Astrocyte (in vitro differentiated cells and primary cell): ENCODE results near the gene CPZ. TPM values are rescaled to one million over a fixed set of nuclear protein-coding genes. Genes with fewer than 3 reads are reported as not detected.

Experiments
- DNase-seq: peaks from one replicate; pipeline ENCODE4 v3.0.0-alpha.2; 2010; ENCODE audit warnings: low read depth
- FAIRE-seq: peaks from 2 replicates; lab custom pipeline; 2011; peaks lifted over from hg19 to GRCh38; lab: Jason Lieb, UNC
- H2AFZ ChIP-seq: 2 replicates; pipeline ENCODE4 v1.6.0; 2012; ENCODE audit warnings: low read depth, low read length, inconsistent platforms
- H3K27ac ChIP-seq: 2 replicates; pipeline ENCODE4 v1.5.1; 2011; ENCODE audit warnings: low read depth, low read length, inconsistent platforms
- H3K27me3 ChIP-seq: 2 replicates; pipeline ENCODE4 v1.6.0; 2011; ENCODE audit warnings: low read length, inconsistent platforms; ENCODE audit not compliant: insufficient read depth
- H3K36me3 ChIP-seq: 2 replicates; pipeline ENCODE4 v1.5.1; 2011; ENCODE audit warnings: low read length, inconsistent platforms; ENCODE audit not compliant: insufficient read depth
- H3K4me1 ChIP-seq: 2 replicates; pipeline ENCODE4 v1.5.1; 2011; ENCODE audit warnings: low read length, inconsistent platforms; ENCODE audit not compliant: insufficient read depth
- H3K4me2 ChIP-seq: 2 replicates; pipeline ENCODE4 v1.6.0; 2012; ENCODE audit warnings: low read length, inconsistent platforms
- H3K4me3 ChIP-seq: 2 replicates; pipeline ENCODE4 v1.5.1; 2011; ENCODE audit warnings: low read depth, mild to moderate bottlenecking, low read length, inconsistent platforms; ENCODE audit not compliant: insufficient read depth
- H3K79me2 ChIP-seq: 2 replicates; pipeline ENCODE4 v1.6.0; 2012; ENCODE audit warnings: mild to moderate bottlenecking, low read length, inconsistent platforms; ENCODE audit not compliant: insufficient read depth
- H3K9ac ChIP-seq: 2 replicates; pipeline ENCODE4 v1.6.0; 2012; ENCODE audit warnings: mild to moderate bottlenecking, low read length, inconsistent platforms
- H3K9me3 ChIP-seq: 2 replicates; pipeline ENCODE4 v1.5.1; 2012; ENCODE audit warnings: low read depth, mild to moderate bottlenecking, low read length, inconsistent platforms; ENCODE audit not compliant: insufficient read depth
- H4K20me1 ChIP-seq: 2 replicates; pipeline ENCODE4 v1.6.0; 2012; ENCODE audit warnings: low read length, inconsistent platforms; ENCODE audit not compliant: insufficient read depth
- H3K27ac Mint-ChIP-seq: one replicate; pipeline ENCODE4 v1.8.0; 2021; ENCODE audit warnings: mild to moderate bottlenecking, mixed read lengths; ENCODE audit not compliant: unreplicated experiment
- H3K27me3 Mint-ChIP-seq: one replicate; pipeline ENCODE4 v1.8.0; 2021; ENCODE audit warnings: low read depth, mixed read lengths; ENCODE audit not compliant: unreplicated experiment
- H3K36me3 Mint-ChIP-seq: one replicate; pipeline ENCODE4 v1.8.0; 2021; ENCODE audit warnings: low read depth, mixed read lengths; ENCODE audit not compliant: unreplicated experiment
- H3K4me1 Mint-ChIP-seq: one replicate; pipeline ENCODE4 v1.8.0; 2021; ENCODE audit warnings: low read depth, mixed read lengths; ENCODE audit not compliant: unreplicated experiment
- H3K4me3 Mint-ChIP-seq: one replicate; pipeline ENCODE4 v1.8.0; 2021; ENCODE audit warnings: mild to moderate bottlenecking, moderate library complexity, mixed read lengths; ENCODE audit not compliant: unreplicated experiment
- H3K9me3 Mint-ChIP-seq: one replicate; pipeline ENCODE4 v1.8.0; 2021; ENCODE audit warnings: mild to moderate bottlenecking, mixed read lengths; ENCODE audit not compliant: unreplicated experiment
- CTCF ChIP-seq: IDR thresholded peaks from 2 replicates; pipeline ENCODE4 v1.5.1; 2011; ENCODE audit warnings: low read depth, mild to moderate bottlenecking, inconsistent platforms, low read length, moderate library complexity; ENCODE audit not compliant: insufficient read depth
- EZH2 ChIP-seq: IDR thresholded peaks from 2 replicates; pipeline ENCODE4 v1.6.1; 2012; ENCODE audit warnings: mild to moderate bottlenecking, low read length, inconsistent platforms; ENCODE audit not compliant: insufficient read depth
- total RNA-seq: library from RNA; stranded (reverse); gene quantifications from 2 replicates; pipeline ENCODE4 v1.2.1, GENCODE V29; 2021

The CPZ gene
- total RNA-seq, 1 donor from 2014 or later: 6.3 TPM

GRCh38 chr4:8647626-8648025, 55.1 kb downstream of the CPZ start:
- TF ChIP-seq CTCF: no peak
- no peak for TF ChIP-seq EZH2
- H3K27me3 Mint-ChIP-seq: peaks cover 46% of the 10 kb centered on the region
- FAIRE-seq: no peak

GRCh38 chr4:8648296-8648695, 55.7 kb downstream of the CPZ start:
- Histone ChIP-seq H3K4me2 (no peak overlapping the region), H3K79me2 (no peaks in the 10 kb centered on the region), H3K36me3 (no peaks in the 10 kb centered on the region), H3K9me3 (no peaks in the 10 kb centered on the region), H3K4me3 (no peak overlapping the region), H2AFZ (no peak overlapping the region), H3K27ac (no peak overlapping the region), H3K4me1 (no peaks in the 10 kb centered on the region), H3K9ac (no peak overlapping the region), H3K27me3 (peaks cover 9% of the 10 kb centered on the region), H4K20me1 (no peaks in the 10 kb centered on the region)
- Mint-ChIP-seq H3K4me1 (no peaks in the 10 kb centered on the region), H3K4me3 (no peak overlapping the region), H3K27me3 (peaks cover 44% of the 10 kb centered on the region), H3K27ac (no peak overlapping the region), H3K9me3 (no peaks in the 10 kb centered on the region), H3K36me3 (no peaks in the 10 kb centered on the region)
- no peak for TF ChIP-seq EZH2
- TF ChIP-seq CTCF: no peak
- DNase-seq: no peak
- no peak for FAIRE-seq

More at GRCh38 chr4:8647626-8648025, 55.1 kb downstream of the CPZ start:
- H3K9me3 ChIP-seq: no peaks in the 10 kb centered on the region
- no peak overlapping the region for H3K4me2 ChIP-seq
- no peak overlapping the region for H3K27ac Mint-ChIP-seq
- no peak overlapping the region for H3K9ac ChIP-seq
- no peaks in the 10 kb centered on the region for H3K9me3 Mint-ChIP-seq
- no peak overlapping the region for H3K4me3 ChIP-seq
- H3K36me3 ChIP-seq: no peaks in the 10 kb centered on the region
- H3K36me3 Mint-ChIP-seq: no peaks in the 10 kb centered on the region
- peaks cover 9% of the 10 kb centered on the region for H3K27me3 ChIP-seq
- no peaks in the 10 kb centered on the region for H3K4me1 Mint-ChIP-seq
- H2AFZ ChIP-seq: no peak overlapping the region
- H3K4me3 Mint-ChIP-seq: no peak overlapping the region
- no peaks in the 10 kb centered on the region for H3K4me1 ChIP-seq
- H4K20me1 ChIP-seq: no peaks in the 10 kb centered on the region
- H3K27ac ChIP-seq: no peak overlapping the region
- no peak for DNase-seq
- no peaks in the 10 kb centered on the region for H3K79me2 ChIP-seq

- TF ChIP-seq EZH2 (no peak), CTCF (no peak)
- Histone ChIP-seq H4K20me1 (no peaks in the 10 kb centered on the region), H3K36me3 (no peaks in the 10 kb centered on the region), H3K9ac (no peak overlapping the region), H3K4me1 (no peaks in the 10 kb centered on the region), H3K27me3 (peaks cover 9% of the 10 kb centered on the region), H3K4me2 (no peak overlapping the region), H2AFZ (no peak overlapping the region), H3K79me2 (no peaks in the 10 kb centered on the region), H3K27ac (no peak overlapping the region), H3K9me3 (no peaks in the 10 kb centered on the region), H3K4me3 (no peak overlapping the region)
- H3K4me3 Mint-ChIP-seq: no peak overlapping the region
- H3K27ac Mint-ChIP-seq: no peak overlapping the region
- peaks cover 44% of the 10 kb centered on the region for H3K27me3 Mint-ChIP-seq
- no peaks in the 10 kb centered on the region for H3K4me1 Mint-ChIP-seq
- H3K36me3 Mint-ChIP-seq: no peaks in the 10 kb centered on the region
- FAIRE-seq (no peak), DNase-seq (no peak)
- H3K9me3 Mint-ChIP-seq: no peaks in the 10 kb centered on the region
These were observed 56.5 kb downstream of the CPZ start for GRCh38 chr4:8648816-8649630.
